Omental fat pad (tissue), 4 donors: Measurements from ENCODE around the gene NLRP9. TPM values are rescaled to one million over a fixed set of nuclear protein-coding genes. Genes with fewer than 3 reads are reported as not detected.

Experiments
- ATAC-seq: fragments of 150-250 bp; one replicate; pipeline ENCODE4 v1.9.1; 2016; ENCODE audit warnings: mild to moderate bottlenecking, moderate library complexity; ENCODE audit not compliant: low FRiP score
- DNase-seq: peaks from one replicate; pipeline ENCODE4 v3.0.0-alpha.2; 2019; ENCODE audit warnings: low spot score
- CTCF ChIP-seq, 3 donors: fragments of 450-650 bp; IDR thresholded peaks; one replicate each; pipeline ENCODE4 v1.5.1; 2016 to 2017; ENCODE audit warnings: antibody characterized with exemption in 3 of 3, mild to moderate bottlenecking in 3 of 3, moderate library complexity in 2 of 3
- total RNA-seq, 4 donors: library from RNA; depleted of rRNA; stranded (reverse); fragments of >200 nt; gene quantifications; one replicate each; pipeline ENCODE4 v1.1.0, GENCODE V29; 2016

Gene NLRP9
- total RNA-seq, 4 donors from 2014 or later = not detected

- no peak for TF ChIP-seq CTCF (IDR thresholded peaks at IDR 0.05)
- no peak for ATAC-seq
- no peak for DNase-seq
Observed at GRCh38 chr19:55667511-55667910, 70.7 kb downstream of the NLRP9 start.

GRCh38 chr19:55667006-55667381 is 71.2 kb downstream of the NLRP9 start:
- ATAC-seq = no peak
- TF ChIP-seq CTCF (IDR thresholded peaks at IDR 0.05) = no peak

GRCh38 chr19:55666343-55667005 is 71.7 kb downstream of the NLRP9 start:
- no peak for TF ChIP-seq CTCF (IDR thresholded peaks at IDR 0.05)
- ATAC-seq (no peak), DNase-seq (no peak)

More at GRCh38 chr19:55667006-55667381, 71.2 kb downstream of the NLRP9 start:
- DNase-seq = no peak

GRCh38 chr19:55663846-55664536 is 74.2 kb downstream of the NLRP9 start:
- no peak for TF ChIP-seq CTCF (IDR thresholded peaks at IDR 0.05)
- ATAC-seq = no peak
- no peak for DNase-seq

GRCh38 chr19:55661826-55662225 is 76.4 kb downstream of the NLRP9 start:
- ATAC-seq (no peak), DNase-seq (no peak)
- no peak for TF ChIP-seq CTCF (IDR thresholded peaks at IDR 0.05)

- no peak for DNase-seq
- ATAC-seq = no peak
- TF ChIP-seq CTCF (IDR thresholded peaks at IDR 0.05) = no peak
Observed at GRCh38 chr19:55660991-55661390, 77.2 kb downstream of the NLRP9 start.

- TF ChIP-seq CTCF (IDR thresholded peaks at IDR 0.05) = no peak
- ATAC-seq (no peak), DNase-seq (no peak)
Observed at GRCh38 chr19:55660404-55660803, 77.8 kb downstream of the NLRP9 start.
